HG03521 (cell line): ENCODE results near the gene ASIC5.
"Not testable (repeated sequence)": the region's sequence is repeated elsewhere in the genome, so short reads cannot be mapped to it uniquely, and the experiment has no call there.

Source experiments
- ATAC-seq: cut with Tn5 transposase; IDR thresholded peaks from one replicate; pipeline ENCODE4 v1.9.1; 2021; ENCODE audit warnings: mild to moderate bottlenecking, moderate library complexity; ENCODE audit not compliant: unreplicated experiment

Gene ASIC5

DNA sequence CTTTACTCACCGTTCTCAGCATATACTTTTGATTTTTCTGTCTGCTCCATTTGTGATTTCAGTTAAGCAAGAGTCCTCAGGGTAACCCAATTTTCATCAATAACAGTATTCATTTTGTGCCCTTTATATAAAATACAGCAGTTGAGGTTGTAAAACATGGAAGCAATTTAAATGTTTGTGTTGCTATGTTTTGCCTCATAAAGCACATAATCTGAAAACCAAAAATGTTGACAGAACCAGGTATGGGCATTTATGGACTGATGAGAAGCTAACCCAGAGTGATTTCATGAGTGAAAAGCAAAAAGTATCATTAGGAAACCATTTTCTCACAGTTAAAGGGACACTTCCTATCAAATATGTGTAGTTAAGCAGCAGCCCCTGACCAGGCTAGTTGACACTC lies at the start of gene ASIC5:
TSS of gene ASIC5 (minus strand) at position 101 of the 400 bp plus-strand sequence. CDS start at position 50, 51 bp downstream.
- no peak for ATAC-seq

DNA sequence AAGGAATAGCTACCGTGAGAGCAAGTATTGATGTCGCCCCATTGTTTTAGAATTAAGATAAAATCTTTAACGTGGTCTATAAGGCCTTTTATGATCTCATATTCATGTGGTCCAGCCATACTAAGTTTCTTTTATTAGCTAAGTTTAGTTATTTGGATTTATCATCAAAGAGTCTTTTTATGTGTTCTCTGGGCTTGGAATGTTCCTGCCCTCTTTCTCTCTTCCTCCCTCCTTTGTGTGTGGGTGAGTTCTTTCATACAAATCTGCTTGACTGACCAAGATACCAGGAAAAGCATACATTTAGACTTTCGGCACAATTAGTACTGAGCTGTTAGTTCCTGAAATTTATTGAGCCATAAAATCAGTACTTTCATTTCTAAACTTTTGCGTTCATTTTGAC lies 48.7 kb upstream of the ASIC5 start:
- ATAC-seq, result no peak

- no peak for ATAC-seq
Observed at GRCh38 chr4:155911905-155912304, 45.8 kb upstream of the ASIC5 start.

- ATAC-seq, result no peak
Observed at GRCh38 chr4:155909615-155910226, 43.6 kb upstream of the ASIC5 start.

DNA sequence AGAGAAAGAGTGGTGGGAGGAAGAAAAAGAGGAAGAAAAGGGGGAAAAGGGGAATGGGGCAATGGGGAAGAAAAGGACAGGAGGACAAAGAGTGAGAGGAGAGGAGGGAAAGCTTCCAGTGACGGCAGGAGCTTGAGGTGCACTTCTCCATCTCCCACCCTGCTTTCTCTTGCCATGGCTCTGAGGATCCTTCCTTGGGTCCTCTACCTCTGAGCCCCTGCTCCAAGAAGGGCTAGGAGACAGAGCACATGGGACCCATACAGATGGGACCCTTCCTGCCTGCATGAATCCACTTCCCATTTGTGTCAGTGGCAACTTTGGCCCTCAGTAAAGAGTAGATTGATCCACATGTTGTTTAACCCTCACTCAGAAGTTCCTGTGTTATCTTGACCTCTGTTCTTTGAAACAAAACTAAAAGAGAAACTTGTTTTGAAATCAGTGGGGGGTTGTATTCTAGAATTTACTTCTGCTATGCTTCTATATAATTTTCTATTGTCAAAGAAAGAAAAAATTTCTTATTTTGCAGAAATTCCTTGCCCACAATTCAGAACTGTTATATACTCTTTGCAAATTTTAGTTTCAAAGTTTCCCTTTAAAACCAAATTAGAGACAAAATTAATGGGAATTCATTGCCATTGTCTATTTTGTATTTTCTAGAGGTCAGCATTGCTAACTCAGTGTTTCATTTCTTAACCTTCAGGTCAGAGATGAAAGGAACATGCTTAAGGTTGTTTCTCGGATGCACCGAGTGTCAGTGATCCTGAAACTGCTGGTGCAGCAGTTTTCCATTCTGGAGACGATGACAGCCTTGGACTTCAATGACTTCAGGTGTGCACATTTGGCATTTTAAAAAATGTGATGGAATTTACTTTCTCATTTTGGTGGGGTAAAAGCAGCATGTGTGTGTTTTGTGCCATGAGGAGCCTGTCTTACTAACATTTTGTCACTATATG lies 42.4 kb upstream of the ASIC5 start:
- no peak for ATAC-seq

DNA sequence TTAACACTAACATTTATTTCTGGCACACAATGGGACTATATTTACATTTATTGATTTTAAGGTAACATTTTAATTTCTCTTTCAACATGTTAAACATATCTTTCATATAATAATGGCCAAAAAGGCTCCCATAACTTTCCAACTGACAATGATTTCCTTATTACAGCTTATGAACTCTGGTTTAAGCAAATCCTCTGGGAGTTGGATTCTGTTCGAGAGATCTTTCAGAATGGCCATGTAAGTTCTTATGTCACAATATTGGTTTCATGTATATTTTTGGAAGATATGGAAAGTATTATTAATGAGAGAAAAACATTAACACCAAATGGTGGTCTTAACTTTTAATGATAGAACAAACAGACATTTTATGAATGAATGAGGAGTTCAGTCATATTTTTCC lies 41.5 kb upstream of the ASIC5 start:
- ATAC-seq, result no peak

GRCh38 chr4:155906554-155907247 lies 40.6 kb upstream of the ASIC5 start:
- ATAC-seq, result no peak

- ATAC-seq, result no peak
Observed at GRCh38 chr4:155904331-155904730, 38.3 kb upstream of the ASIC5 start.

GRCh38 chr4:155903453-155903852 lies 37.4 kb upstream of the ASIC5 start, which contains the start of gene TDO2:
TSS of gene TDO2 (plus strand) at chr4:155903696. CDS start at chr4:155903759, 63 bp downstream.
- ATAC-seq, result no peak

DNA sequence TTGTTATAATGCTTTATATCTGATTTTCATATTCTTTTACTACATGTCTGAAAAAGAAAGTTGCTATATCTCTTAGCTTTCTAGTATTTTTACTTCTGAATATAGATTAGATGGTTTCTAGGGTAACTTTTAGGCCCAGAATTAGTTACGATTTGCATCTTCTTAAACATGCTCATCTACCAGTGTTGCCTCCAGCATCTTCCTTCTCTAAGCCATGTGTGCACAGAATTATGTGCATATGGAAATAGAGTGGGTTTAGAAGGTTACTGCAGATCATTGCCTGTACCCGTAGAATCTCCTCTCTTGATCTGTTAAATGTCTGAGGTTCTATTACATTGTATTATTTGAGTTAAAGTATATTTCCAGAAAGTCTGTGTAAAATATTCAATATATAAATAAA lies 34.9 kb upstream of the ASIC5 start:
- no peak for ATAC-seq

DNA sequence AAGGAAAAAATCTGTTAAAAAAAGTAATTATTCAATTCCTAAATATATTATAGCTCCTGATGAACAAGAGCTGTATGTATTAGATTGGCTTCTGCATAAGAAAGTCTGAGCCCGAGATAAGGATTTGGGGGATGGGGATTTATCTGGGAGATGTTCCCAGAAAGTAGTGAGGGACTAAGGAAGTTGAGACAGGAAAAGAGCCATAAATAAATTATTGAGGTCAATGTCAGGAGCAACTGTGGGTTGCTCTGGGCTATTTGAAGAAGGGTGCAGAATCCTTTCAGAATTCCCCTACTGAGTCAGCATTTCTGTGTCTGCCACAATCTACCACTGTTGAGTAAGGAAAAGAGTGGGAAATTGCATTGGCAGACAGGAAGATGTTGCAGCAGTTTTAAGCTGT lies 34.3 kb upstream of the ASIC5 start:
- ATAC-seq, result no peak

GRCh38 chr4:155899891-155900290 lies 33.8 kb upstream of the ASIC5 start:
- no peak for ATAC-seq

DNA sequence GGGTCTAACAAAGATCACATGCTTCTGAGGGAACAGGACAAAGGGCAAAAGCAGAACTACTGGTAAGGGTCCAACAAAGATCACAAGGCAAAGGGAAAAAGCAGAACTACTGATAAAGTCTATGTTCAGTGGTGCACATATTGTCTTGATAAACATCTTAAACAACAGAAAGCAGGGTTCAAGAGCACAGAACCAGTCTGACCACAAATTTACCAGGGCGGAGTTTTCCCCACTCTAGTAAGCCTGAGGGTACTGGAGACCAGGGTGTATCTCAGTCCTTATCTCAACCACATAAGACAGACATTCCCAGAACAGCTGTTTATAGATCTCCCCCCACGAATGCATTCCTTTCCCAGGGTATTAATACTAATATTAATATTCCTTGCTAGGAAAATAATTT lies 32.3 kb upstream of the ASIC5 start:
- not testable (repeated sequence) for ATAC-seq

- ATAC-seq, result no peak
Observed at GRCh38 chr4:155891058-155891457, 25.0 kb upstream of the ASIC5 start.

- ATAC-seq, result no peak
Observed at GRCh38 chr4:155889946-155890345, 23.9 kb upstream of the ASIC5 start.

DNA sequence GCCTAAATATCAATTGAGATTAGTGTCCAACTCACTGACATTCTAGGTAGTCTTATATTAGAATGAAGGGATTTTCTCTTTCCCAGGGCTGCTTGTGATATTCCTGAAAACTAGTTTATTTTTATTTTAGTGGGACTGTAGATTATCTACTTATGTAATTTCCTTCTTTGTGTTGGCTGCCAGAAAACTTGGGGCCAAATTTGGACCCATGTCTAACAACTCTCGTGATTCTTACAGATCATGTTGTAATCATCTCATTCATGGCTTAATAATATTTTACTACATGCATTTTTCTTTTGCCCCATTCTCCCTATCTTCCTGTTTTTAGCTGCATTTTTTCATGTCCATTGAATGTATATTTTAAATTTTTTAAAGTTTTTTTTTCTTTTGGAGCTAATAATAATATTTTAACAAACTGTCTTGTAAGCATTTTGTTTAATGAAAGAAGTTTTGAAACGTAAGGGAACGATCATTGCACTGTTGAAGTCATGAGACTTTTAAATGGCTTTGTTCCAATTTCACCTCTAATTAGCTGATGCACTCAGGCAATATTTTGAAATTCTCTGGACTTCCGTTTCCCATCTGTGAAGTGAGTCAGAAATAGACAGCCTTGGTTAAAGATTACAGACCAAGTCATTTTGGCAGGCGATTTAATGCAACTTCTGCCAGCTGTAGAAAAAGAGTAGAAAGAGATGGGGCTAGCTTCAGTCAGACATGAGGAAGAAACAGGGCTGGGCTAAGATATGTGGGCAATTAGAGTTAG lies 23.1 kb upstream of the ASIC5 start:
- ATAC-seq, result peak; percentile 89

DNA sequence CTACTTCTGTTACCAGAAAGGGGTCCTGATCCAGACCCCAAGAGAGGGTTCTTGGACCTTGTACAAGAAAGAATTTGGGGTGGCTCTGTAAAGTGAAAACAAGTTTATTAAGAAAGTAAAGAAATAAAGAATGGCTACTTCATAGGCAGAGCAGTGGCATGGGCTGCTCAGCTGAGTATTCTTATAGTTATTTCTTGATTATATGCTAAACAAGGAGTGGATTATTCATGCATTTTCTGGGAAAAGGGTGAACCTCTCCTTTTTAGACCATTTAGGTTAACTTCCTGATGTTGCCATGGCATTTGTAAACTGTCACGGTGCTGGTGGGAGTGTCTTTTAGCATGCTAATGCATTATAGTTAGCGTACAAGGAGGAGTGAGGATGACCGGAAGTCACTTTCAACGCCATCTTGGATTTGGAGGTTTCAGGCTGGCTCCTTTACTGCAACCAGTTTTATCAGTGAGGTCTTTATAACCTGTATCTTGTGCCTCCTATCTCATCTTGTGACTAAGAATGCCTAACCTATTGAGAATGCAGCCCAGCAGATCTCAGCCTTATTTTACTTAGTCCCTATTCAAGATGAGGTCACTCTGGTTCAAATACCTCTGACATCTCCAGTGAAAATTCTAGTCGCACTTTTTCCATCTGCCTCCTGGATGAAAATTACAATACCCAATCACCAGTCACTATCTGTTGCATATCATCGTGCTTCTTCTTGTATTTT lies 21.9 kb upstream of the ASIC5 start:
- no peak for ATAC-seq

DNA sequence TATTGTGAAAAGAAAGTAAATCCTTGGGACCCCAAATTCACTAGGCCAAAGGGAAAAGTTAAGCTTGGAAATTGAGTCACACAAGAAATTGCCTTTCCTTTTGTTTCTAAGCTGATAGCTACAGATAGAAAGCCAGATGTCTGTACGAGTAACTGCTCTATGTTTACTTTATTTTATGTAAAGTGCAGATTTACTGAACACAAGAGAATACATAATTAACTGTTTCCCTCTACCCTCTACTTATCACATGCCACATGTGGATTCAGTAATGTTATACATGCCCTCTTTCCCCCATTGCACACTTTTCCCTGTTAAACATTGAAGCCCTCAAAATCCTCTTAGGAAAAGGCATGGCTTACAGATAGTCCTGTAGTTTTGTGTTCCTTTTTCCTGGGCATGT lies 21.0 kb upstream of the ASIC5 start:
- no peak for ATAC-seq

GRCh38 chr4:155885666-155886065 lies 19.6 kb upstream of the ASIC5 start:
- ATAC-seq, result no peak

DNA sequence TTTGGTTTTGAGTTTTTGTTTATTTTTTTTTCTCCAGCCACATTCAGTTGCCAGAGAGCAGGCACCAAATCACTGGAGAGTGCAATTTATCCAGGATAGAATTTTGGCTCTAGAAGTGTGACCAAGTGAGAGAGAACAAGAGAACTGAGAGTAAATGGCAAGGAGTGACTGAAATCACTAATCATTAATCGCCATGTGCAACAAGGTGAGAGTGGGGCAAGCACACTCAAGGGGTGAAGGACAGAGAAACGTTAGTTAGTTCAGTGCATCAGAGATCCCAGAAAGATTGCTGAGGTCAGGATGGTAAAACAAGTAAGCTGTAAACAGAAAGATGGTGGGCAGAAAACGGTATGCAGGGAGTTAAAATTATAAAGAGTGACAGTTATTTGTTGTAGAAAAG lies 17.8 kb upstream of the ASIC5 start:
- no peak for ATAC-seq
